ENCODE data around the gene ADRA2B.

The ADRA2B gene

DNA sequence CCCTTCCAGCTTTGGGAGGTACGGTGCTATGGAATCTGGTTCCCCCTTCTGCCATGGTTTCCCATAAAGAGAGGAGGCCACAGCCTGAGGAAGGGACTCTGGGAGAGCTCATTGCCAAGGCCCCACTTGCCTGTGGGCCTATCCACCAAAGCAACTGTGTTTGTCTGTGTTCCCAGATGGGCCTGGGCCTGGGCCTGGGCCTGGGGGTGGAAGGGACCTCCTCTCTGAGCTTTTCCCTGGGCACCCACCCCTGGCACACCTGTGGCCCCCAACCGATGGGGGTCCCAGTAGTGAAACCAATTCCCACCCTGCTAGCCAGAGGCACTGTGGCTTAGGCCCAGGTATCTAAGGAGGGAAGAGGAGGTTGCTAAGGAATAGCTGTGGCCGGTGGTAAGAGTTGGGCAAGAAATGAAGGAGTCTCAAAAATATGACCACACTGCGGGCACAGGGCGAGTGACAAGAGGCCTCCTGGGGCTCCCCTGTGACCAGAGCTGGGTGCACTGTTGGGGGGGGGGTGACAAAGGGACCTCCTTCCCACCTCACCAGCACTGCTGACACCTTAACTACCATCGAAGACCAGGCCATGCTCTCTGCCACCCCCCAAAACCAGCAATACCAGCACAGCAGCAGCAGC is 33.8 kb upstream of the ADRA2B start:
- Histone ChIP-seq H3K4me1 (ENCODE audit: control insufficient read depth in 5 of 5, insufficient read depth in 5 of 5, low read length in 5 of 5) (peaks cover 0 to 32% (median 29%) of the 10 kb centered on the region in 5 donors), H3K36me3 (ENCODE audit: control insufficient read depth in 5 of 5, insufficient read depth in 5 of 5, low read length in 5 of 5) (no peaks in the 10 kb centered on the region), H3K27ac (ENCODE audit: low read depth, low read length) (no peak overlapping the region)

DNA sequence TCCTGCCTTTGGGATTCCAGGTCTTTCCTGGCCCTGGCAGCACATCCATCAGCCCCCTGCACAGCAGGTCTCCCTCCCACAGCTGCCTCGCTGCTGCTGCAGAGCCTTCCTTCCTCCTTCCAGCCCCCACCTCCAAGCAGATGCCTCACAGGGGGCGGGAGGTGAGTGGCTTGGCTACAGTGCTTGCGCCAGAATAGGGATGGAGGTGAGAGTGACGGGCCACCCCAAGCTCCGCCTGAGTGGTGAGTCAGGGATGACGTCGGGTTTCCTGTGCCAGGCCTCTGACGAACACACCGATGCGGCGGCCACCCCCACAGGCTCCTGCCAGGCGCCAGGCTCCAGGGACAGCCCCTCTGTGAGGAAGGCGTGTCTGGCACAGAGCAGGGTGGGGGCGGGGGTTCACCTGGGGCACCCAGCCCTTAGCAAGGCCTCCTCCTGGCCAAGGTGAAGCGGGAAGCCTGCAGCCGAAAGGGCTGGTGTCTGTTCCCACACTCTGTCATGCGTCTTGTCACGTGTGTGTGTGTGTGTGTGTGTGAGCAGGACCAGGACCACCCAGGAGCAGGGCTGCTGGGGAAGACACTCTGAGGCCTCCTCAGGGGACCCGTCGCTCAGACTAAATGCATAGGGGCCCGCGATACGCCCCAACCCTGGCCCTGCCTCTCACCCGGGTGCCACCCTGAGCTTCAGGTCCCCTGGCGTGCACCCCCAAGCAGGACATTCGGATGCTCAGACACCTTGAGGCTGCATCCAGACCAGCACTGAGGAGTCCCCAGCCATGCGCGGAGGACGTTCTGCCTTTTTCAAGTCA is 32.2 kb upstream of the ADRA2B start:
- Histone ChIP-seq H3K4me1 (ENCODE audit: control insufficient read depth in 5 of 5, insufficient read depth in 5 of 5, low read length in 5 of 5) (peaks cover 0 to 46% (median 39%) of the 10 kb centered on the region in 5 donors), H3K27ac (ENCODE audit: low read depth, low read length) (no peak overlapping the region), H3K4me3 (ENCODE audit: low read depth in 1 of 5, low read length in 5 of 5) (peak overlapping the region in 1 of 5 donors; percentile 23), H3K27me3 (ENCODE audit: control insufficient read depth in 5 of 5, insufficient read depth in 4 of 5, low read length in 5 of 5) (no peaks in the 10 kb centered on the region), H3K9ac (ENCODE audit: low read length in 5 of 5) (no peak overlapping the region), H3K9me3 (ENCODE audit: control insufficient read depth in 5 of 5, low read length in 5 of 5) (no peaks in the 10 kb centered on the region), H3K36me3 (ENCODE audit: control insufficient read depth in 5 of 5, insufficient read depth in 5 of 5, low read length in 5 of 5) (no peaks in the 10 kb centered on the region)

More for the DNA sequence above, 33.8 kb upstream of the ADRA2B start:
- Histone ChIP-seq H3K27me3 (ENCODE audit: control insufficient read depth in 5 of 5, insufficient read depth in 4 of 5, low read length in 5 of 5) (peaks cover 0 to 3% (median 1%) of the 10 kb centered on the region in 5 donors), H3K9ac (ENCODE audit: low read length in 5 of 5) (no peak overlapping the region), H3K9me3 (ENCODE audit: control insufficient read depth in 5 of 5, low read length in 5 of 5) (no peaks in the 10 kb centered on the region), H3K4me3 (ENCODE audit: low read depth in 1 of 5, low read length in 5 of 5) (no peak overlapping the region)

DNA sequence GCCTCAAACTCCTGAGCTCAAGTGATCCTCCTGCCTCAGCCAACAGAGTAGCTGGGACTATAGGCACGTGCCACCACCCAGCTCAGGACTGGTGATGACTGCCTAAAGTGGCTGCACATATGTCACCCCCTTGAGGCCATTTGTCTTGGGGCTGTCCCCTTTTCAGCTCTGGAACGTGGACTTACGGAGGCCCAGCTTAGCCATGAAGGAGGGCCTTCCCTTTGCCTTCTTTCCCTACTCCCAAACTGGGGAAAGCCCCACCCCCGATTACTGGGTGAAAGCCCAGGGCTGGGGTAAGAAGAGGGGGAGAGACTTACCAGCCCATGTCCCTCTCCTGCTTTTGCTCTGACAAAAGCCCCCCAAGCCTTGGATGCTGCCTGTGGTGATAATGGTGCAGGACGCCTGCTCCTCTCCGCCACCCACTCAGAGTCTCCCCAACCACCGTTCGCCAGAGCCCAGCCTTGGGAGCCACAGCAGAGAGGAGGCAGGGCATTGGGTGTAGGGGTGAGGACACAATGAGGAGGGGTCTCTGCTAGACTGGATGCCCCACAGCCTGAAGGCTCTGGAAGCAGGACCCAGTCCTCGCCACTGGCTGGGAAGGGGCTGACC is 31.3 kb upstream of the ADRA2B start:
- H3K4me1 ChIP-seq (ENCODE audit: control insufficient read depth in 5 of 5, insufficient read depth in 5 of 5, low read length in 5 of 5) = peaks cover 0 to 49% (median 39%) of the 10 kb centered on the region in 5 donors
- no peak overlapping the region for H3K9ac ChIP-seq (ENCODE audit: low read length in 5 of 5)
- no peaks in the 10 kb centered on the region for H3K36me3 ChIP-seq (ENCODE audit: control insufficient read depth in 5 of 5, insufficient read depth in 5 of 5, low read length in 5 of 5)
- H3K27me3 ChIP-seq (ENCODE audit: control insufficient read depth in 5 of 5, insufficient read depth in 4 of 5, low read length in 5 of 5) = no peaks in the 10 kb centered on the region
- no peaks in the 10 kb centered on the region for H3K9me3 ChIP-seq (ENCODE audit: control insufficient read depth in 5 of 5, low read length in 5 of 5)
- no peak overlapping the region for H3K4me3 ChIP-seq (ENCODE audit: low read depth in 1 of 5, low read length in 5 of 5)
- no peak overlapping the region for H3K27ac ChIP-seq (ENCODE audit: low read depth, low read length)

DNA sequence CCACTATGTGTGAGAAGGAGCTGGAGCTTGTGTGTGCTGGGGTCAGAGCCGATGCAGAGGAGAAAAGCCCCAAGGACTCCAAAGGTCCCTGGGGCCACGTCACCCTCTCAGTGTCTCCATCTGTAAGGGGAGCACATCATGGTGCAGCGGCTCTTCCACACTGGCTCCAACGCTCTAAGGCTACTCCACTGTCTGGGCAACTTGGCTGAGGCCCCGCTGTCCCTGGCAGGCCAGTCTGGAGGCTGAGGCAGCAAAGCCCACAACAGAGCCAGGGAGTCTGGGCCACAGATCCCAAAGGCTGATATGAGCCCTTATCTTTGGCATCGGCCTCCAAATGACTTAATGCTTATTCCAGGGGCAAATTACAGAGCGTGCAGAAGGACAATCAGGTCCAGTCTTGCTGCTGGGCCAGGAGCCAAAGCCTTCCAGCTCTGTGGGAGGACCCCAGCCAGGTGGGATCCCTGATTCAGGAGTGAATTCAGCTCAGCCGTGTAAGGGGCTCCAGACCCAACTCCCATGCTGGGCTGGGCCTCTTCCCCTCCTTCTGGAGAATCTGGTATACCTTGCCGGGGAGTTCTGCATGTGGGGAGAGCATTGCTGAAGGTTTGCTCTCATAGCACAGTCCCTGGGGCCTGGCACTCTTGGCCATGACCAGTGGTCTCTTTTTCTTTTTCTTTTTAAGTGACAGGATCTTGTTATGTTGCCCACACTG is 30.7 kb upstream of the ADRA2B start:
- Histone ChIP-seq H3K27me3 (ENCODE audit: control insufficient read depth in 5 of 5, insufficient read depth in 4 of 5, low read length in 5 of 5) (no peaks in the 10 kb centered on the region), H3K9ac (ENCODE audit: low read length in 5 of 5) (no peak overlapping the region), H3K36me3 (ENCODE audit: control insufficient read depth in 5 of 5, insufficient read depth in 5 of 5, low read length in 5 of 5) (no peaks in the 10 kb centered on the region), H3K4me3 (ENCODE audit: low read depth in 1 of 5, low read length in 5 of 5) (no peak overlapping the region), H3K4me1 (ENCODE audit: control insufficient read depth in 5 of 5, insufficient read depth in 5 of 5, low read length in 5 of 5) (peaks cover 0 to 49% (median 39%) of the 10 kb centered on the region in 5 donors), H3K27ac (ENCODE audit: low read depth, low read length) (no peak overlapping the region), H3K9me3 (ENCODE audit: control insufficient read depth in 5 of 5, low read length in 5 of 5) (no peaks in the 10 kb centered on the region)

DNA sequence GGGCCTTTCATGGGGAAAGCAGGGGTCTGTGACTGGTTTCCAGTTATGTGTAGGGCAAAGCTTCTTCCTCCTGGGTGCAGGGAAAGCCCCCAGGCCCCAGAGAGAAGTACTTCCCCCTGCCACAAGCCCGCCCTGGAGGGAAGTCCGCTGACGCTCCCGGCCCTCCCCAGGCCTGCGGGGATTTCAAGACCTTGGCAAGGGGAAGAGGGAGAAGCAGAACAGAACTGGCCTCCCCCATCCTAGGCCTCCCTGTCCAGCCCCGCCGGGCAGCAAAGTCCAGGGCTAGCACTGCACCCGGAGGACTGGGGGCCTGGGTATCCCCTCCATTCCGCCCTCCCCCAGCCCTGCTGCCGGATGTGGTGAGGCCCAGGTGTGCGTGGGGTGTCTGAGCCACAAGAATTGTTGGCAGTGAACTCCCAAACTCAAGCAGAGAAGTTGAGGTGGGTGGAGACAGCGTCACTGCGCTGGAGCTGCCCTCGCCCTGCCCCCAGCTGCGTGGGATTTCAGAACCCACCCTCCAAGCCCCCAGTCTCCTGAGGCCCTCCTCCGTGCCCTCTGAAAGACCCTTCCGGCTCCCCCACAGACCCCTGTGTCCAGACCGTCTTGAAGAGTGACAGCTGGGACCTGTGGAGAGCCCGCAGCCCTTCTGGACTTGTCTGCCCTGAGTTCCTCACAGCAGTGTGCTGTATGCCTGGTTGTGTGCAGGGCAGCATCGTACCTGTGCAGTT is 29.9 kb upstream of the ADRA2B start:
- H3K4me1 ChIP-seq (ENCODE audit: control insufficient read depth in 5 of 5, insufficient read depth in 5 of 5, low read length in 5 of 5) = peaks cover 0 to 49% (median 39%) of the 10 kb centered on the region in 5 donors
- H3K36me3 ChIP-seq (ENCODE audit: control insufficient read depth in 5 of 5, insufficient read depth in 5 of 5, low read length in 5 of 5) = no peaks in the 10 kb centered on the region
- no peaks in the 10 kb centered on the region for H3K9me3 ChIP-seq (ENCODE audit: control insufficient read depth in 5 of 5, low read length in 5 of 5)
- peak overlapping the region; percentile 37 for H3K27ac ChIP-seq (ENCODE audit: low read depth, low read length)
- H3K27me3 ChIP-seq (ENCODE audit: control insufficient read depth in 5 of 5, insufficient read depth in 4 of 5, low read length in 5 of 5) = no peaks in the 10 kb centered on the region
- H3K9ac ChIP-seq (ENCODE audit: low read length in 5 of 5) = no peak overlapping the region
- peak overlapping the region in 1 of 5 donors; percentile 24 for H3K4me3 ChIP-seq (ENCODE audit: low read depth in 1 of 5, low read length in 5 of 5)

DNA sequence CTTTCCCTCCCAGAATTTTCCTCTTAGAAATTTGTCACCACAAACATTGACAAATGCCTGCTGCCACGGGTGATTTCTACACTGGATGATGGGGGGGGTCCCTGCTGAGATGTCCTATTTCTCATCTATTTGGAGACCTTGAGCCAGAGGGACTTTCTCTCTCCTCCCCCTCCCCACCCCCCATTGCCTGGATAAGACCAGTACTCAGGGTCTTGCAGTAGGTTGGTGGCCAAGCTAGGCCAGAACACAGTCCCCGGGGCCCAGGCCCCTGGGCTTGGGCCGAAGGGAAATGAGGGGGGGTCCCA is 29.4 kb upstream of the ADRA2B start:
- H3K27ac ChIP-seq (ENCODE audit: low read depth, low read length) = peak overlapping the region; percentile 37
- H3K4me1 ChIP-seq (ENCODE audit: control insufficient read depth in 5 of 5, insufficient read depth in 5 of 5, low read length in 5 of 5) = peaks cover 0 to 49% (median 39%) of the 10 kb centered on the region in 5 donors

DNA sequence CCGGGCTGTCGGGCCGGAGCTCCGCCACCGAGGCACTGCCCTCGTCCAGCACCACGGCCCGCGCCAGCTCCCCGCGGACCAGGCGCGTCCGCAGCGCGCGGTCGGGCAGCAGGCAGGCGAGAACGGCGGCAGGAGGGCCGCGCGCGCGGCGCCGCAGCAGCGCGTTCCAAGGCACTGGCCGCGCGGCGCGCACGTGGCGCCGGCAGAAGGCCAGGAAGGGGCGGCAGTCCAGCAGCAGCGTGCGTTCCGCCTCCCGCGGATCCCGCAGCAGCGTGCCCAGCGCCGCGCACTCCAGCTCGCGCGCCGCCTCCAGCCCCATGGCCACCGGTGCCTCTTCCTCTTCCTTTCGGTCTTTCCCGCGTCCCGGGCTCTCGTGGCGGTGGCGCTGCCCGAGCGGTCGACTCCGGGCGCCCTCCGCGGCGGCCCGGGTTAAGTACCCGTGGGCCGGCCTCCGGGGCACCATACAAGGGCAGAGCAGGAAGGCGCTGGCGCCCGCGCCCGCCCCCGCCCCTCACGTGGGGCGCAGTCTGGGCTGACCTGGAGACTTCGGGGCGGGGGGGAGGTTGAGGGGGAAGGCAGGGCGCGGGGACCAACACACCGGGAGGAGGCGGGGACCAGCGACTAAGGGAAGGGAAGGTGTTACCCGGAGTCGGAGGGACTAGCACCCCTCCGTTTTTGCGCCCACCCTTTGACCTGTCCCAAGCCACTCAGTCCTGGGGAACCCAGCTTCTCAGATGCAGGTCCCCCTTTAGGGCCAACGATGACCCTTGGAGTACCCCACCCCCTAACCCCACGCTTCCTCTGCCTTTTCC is 28.9 kb upstream of the ADRA2B start, which contains the start of gene DUSP2:
TSS of gene DUSP2 (minus strand) at position 405 of the 812 bp plus-strand sequence. CDS start at position 319, 86 bp downstream.
- Histone ChIP-seq H3K4me1 (ENCODE audit: control insufficient read depth in 5 of 5, insufficient read depth in 5 of 5, low read length in 5 of 5) (peaks cover 0 to 49% (median 39%) of the 10 kb centered on the region in 5 donors), H3K4me3 (ENCODE audit: low read depth in 1 of 5, low read length in 5 of 5) (peak within 1 kb of the TSS; percentile 27 to 79 (median 68)), H3K9me3 (ENCODE audit: control insufficient read depth in 5 of 5, low read length in 5 of 5) (no peaks in the 10 kb centered on the region), H3K27me3 (ENCODE audit: control insufficient read depth in 5 of 5, insufficient read depth in 4 of 5, low read length in 5 of 5) (no peaks in the 10 kb centered on the region), H3K36me3 (ENCODE audit: control insufficient read depth in 5 of 5, insufficient read depth in 5 of 5, low read length in 5 of 5) (no peaks in the 10 kb centered on the region), H3K27ac (ENCODE audit: low read depth, low read length) (peak within 1 kb of the TSS; percentile 37), H3K9ac (ENCODE audit: low read length in 5 of 5) (peak within 1 kb of the TSS in 3 of 5 donors; percentile 41 to 55 (median 47))

More for the DNA sequence above, 29.4 kb upstream of the ADRA2B start:
- no peaks in the 10 kb centered on the region for H3K36me3 ChIP-seq (ENCODE audit: control insufficient read depth in 5 of 5, insufficient read depth in 5 of 5, low read length in 5 of 5)
- no peaks in the 10 kb centered on the region for H3K27me3 ChIP-seq (ENCODE audit: control insufficient read depth in 5 of 5, insufficient read depth in 4 of 5, low read length in 5 of 5)
- H3K9me3 ChIP-seq (ENCODE audit: control insufficient read depth in 5 of 5, low read length in 5 of 5) = no peaks in the 10 kb centered on the region
- H3K9ac ChIP-seq (ENCODE audit: low read length in 5 of 5) = no peak overlapping the region
- peak overlapping the region in 4 of 5 donors; percentile 27 to 79 (median 69) for H3K4me3 ChIP-seq (ENCODE audit: low read depth in 1 of 5, low read length in 5 of 5)

DNA sequence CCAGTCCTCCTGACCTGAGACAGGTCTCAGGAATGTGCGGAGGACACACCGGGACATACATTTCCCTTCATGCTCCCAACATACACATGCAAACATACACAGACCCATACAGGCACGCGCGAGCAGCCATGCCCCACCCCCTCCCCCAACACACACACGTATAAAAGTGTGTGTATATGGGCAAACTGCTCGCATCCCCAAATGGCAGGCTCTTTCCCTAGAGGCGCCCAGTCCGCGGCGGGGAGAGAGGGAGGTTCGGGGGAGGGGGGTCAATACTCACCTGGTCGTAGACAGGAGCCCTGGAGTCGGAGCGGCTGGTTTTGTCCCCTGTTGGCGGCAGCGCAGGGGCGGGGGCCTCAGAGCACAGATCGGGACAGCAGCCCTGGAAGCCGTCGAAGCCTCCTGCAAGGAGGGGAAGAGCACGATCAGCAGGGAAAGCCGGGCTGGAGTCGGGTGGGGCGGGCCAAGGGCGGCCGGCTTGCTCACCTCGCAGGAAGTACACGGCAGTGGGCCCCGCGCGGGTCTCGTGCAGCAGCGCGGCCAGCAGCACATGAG is 28.2 kb upstream of the ADRA2B start:
- H3K4me3 ChIP-seq (ENCODE audit: low read depth in 1 of 5, low read length in 5 of 5) = peak overlapping the region in 4 of 5 donors; percentile 64 to 79 (median 71)
- peaks cover 0 to 49% (median 39%) of the 10 kb centered on the region in 5 donors for H3K4me1 ChIP-seq (ENCODE audit: control insufficient read depth in 5 of 5, insufficient read depth in 5 of 5, low read length in 5 of 5)
- no peaks in the 10 kb centered on the region for H3K9me3 ChIP-seq (ENCODE audit: control insufficient read depth in 5 of 5, low read length in 5 of 5)
- H3K27ac ChIP-seq (ENCODE audit: low read depth, low read length) = no peak overlapping the region
- H3K27me3 ChIP-seq (ENCODE audit: control insufficient read depth in 5 of 5, insufficient read depth in 4 of 5, low read length in 5 of 5) = no peaks in the 10 kb centered on the region
- H3K9ac ChIP-seq (ENCODE audit: low read length in 5 of 5) = peak overlapping the region in 3 of 5 donors; percentile 41 to 55 (median 47)
- no peaks in the 10 kb centered on the region for H3K36me3 ChIP-seq (ENCODE audit: control insufficient read depth in 5 of 5, insufficient read depth in 5 of 5, low read length in 5 of 5)
